ENCODE data around the gene ALK.

ALK gene

GRCh38 chr2:29308366-29308765 lies 613.0 kb downstream of the ALK start:
- DNase-seq: no peak

DNA sequence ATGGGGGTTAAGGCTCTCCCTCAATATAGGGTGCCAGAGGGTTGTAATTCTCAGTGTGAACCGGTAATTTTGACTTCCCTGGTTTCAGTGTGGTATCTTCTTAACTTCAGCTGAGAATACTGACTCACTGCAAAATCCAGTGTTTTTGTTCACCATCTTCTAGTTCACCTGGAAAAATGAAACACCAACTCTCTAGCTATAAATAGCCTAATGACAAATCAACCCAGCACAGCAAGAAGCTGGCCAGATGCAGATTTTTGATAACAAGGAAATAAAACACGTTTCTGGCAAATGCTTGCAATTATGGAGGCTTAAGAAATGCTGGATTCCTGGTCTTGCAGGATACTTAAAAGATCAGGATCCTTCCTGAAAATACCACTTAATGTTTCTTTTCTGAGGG lies 613.9 kb downstream of the ALK start:
- no peak for DNase-seq

DNA sequence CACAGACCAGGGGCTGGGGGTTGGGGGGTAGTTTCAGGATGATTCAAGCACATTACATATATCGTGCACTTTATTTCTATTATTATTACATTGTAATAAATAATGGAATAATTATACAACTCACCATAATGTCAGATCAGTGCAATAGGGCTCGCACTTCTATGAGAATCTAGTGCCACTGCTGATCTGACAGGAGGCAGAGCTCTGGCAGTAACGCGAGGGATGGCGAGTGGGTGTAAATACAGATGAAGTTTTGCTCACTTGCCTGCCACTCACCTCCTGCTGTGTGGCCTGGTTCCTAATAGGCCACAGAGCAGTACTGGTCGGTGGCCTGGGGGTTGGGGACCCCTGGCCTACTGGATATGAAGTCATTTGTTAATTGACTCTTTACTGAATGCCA lies 615.6 kb downstream of the ALK start:
- no peak for DNase-seq

GRCh38 chr2:29304399-29305060 lies 616.9 kb downstream of the ALK start:
- no peak for DNase-seq

DNA sequence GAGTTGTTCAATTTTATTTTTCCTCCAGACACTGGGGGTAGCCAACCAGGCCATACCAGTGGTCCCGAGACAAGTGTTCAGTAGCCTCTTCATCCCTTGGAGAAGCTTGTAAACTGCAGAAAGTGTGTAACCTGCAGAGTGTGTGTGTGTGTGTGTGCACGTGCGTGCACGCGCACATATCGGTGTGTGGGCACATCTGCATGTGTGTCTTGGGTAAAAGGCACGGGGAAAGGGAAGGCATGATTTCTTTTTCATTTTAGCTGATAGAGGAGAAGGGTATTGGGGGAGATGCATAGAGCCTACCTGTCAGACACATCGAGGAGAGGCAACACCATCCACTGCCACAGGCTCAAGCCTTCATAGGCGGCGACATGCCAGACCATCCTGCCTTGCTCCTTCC lies 624.8 kb downstream of the ALK start:
- DNase-seq: no peak

DNA sequence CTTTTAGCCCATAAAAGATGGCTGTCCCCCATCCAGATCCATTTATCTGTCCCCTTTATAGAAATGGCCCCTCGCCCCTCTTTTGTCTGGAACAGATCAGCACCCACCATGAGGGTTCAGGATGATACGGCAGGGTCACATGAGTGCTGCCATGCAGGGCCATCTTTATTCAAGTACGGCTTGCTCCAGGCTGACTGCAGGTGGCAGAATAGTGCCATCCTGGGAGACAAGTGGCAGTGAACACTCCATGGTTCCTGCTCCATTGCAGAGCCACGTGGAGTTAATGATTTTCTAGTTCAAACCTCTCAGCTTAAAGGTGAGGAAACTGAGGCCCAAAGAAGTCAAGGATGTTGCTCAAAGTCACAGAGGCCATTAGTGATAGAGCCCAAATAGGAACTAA lies 625.5 kb downstream of the ALK start:
- DNase-seq: no peak

GRCh38 chr2:29293830-29294438 lies 627.5 kb downstream of the ALK start:
- peak in 1 of 5 donors; percentile 7 for DNase-seq

- no peak for DNase-seq
Observed at GRCh38 chr2:29290293-29291047, 630.9 kb downstream of the ALK start.

GRCh38 chr2:29284671-29285070 lies 636.7 kb downstream of the ALK start:
- DNase-seq: no peak

GRCh38 chr2:29281916-29282247 lies 639.5 kb downstream of the ALK start:
- DNase-seq: no peak

- DNase-seq: no peak
Observed at GRCh38 chr2:29281086-29281915, 640.1 kb downstream of the ALK start.

DNA sequence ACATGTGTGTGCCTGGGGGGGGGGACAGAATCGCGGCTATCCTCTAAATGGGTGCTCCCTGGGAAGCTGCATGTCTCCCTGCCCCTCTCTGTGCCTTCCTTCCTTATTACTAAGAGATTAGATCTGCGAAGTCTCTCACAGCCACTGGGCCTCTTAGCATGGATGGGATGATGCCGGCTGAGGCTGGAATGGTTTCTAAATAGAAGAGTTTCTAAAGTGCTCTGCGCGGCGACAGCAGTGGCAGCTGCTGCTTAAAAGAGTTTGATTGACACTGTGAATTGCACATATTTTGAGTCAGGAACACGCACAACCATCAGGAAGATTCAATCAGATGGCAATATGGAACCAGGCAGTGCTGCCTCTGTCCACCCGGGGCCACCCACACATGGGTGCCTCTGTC lies 642.4 kb downstream of the ALK start:
- no peak for DNase-seq

GRCh38 chr2:29276151-29276550 lies 645.2 kb downstream of the ALK start:
- no peak for DNase-seq

GRCh38 chr2:29275186-29275585 lies 646.2 kb downstream of the ALK start:
- DNase-seq: no peak

GRCh38 chr2:29273685-29274611 lies 647.4 kb downstream of the ALK start:
- no peak for DNase-seq

- no peak for DNase-seq
Observed at GRCh38 chr2:29273004-29273684, 648.2 kb downstream of the ALK start.

- DNase-seq: no peak
Observed at GRCh38 chr2:29272311-29272710, 649.1 kb downstream of the ALK start.

GRCh38 chr2:29270701-29271121 lies 650.7 kb downstream of the ALK start:
- no peak for DNase-seq

DNA sequence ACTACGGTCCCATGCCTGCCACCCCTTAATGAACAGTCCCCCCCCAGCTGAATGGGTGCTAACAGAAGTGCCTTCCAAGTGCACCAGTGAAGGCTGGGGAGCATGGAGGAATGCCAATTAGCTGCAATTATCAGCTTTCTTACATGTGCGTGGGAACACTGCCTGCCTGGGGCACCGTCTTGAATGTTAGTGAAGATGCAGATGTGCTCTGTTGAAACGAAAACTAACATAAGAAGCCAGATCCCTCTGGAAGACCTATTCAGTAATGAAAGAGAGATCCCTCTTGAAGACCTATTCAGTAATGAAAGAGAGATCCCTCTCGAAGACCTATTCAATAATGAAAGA lies 651.6 kb downstream of the ALK start:
- no peak for DNase-seq

DNA sequence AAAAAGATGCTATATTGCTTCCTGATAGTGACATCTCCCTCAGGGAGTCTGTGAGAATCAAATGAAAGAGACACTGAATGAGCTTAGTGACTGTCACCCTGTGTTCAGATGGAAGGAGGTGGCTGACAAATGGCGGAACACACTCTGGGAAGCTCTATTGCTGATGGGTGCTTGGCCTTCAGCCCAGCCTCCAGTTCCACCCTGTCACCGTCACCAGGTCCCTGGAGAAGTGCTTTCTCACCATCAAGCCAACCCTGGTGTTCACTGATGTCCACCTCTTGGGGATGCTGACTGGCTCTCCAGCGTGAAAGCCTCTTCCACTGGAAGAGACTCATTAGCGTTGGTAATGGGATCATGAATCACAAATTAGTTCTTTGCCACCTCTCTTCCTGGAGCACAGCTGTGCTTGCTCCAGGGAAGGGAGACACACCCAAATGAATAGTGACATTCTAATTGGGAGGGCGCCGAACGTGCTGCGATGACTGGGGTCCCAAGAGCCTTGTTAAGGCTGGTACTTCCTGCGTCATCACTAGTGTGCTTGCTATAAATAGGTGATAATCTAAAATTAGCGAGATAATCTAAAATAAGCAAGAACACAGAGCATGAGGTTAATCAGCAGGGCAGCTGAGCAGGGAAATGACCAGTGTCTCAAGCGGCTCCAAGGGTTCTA lies 652.2 kb downstream of the ALK start:
- no peak for DNase-seq

DNA sequence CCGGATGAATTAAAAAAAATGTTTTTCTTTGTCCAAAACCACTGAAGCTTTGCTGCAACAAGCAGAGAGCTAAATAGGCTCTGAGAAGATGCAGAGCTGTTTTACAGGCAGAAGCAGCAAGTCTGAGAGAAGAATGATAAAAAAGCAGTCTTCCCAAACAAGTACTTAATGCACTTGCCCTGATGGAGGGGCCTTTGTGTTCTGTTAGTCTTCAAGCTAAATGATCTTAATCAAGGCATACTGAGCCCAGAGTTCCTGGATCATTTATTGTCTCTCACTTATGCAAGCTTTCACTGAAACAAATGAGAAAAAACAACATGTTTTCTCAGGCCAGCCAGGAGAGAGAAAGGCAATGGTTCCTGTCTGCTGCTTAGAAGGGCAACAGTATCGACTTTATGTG lies 653.7 kb downstream of the ALK start:
- DNase-seq: no peak

Measured in T-helper 1 cell (primary cell).